Measurements from ENCODE around the gene ZNF311. TPM values are rescaled to one million over a fixed set of nuclear protein-coding genes. Genes with fewer than 3 reads are reported as not detected.

ZNF311 gene
- total and polyA plus RNA-seq, 2 of the 13 experiments (the other 11 are each of a cell fraction or from before 2014, with no cell fraction given) = not detected

DNA sequence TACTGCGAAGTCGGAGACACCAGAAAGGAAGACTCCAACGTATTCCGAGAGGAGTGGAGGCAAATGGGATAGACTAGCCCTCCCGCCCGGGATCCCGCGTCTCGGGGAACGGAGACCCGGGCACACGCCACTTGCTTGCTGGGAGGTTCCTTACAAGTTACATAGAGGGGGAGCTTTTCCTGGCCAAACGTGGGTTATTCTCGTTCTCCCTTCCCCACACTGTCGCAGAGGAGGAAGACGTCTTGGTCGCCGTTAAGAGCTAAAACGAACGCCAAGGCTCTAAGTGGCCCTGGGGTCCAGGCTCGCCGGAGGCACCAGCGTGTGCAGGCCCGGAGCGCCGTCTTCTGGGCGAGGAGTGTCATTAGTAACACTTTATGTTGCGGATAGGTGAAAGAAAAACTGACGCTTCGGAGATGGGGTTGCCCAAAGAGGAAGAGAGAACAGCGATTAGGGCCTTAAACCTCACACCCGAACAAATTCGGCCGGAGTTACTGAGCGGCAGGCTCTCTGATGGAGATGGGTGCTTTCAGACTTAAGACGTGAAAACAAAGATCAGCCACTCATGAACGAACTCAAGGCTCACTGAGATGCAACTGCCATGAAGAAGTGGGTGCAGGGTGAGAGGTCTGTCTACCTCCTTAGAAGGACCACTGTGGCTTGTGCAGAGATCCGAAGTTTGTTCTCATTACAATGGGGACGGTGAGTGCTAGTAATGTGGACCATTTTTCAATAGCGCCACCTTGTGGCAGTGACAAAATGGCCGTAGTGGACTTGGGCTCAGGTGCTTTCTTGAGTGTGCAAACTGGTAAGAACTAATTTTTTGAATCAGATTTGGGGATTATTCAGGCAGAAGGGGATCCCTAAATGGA is 11.7 kb upstream of the ZNF311 start (continued):
- TF ChIP-seq, protein P1, sequence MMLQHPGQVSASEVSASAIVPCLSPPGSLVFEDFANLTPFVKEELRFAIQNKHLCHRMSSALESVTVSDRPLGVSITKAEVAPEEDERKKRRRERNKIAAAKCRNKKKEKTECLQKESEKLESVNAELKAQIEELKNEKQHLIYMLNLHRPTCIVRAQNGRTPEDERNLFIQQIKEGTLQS (CRISPR knock-in tag; IDR thresholded peaks at IDR 0.05) = no peak; the same call in 1 of the 2 replicates
- TF ChIP-seq ZSCAN9 (CRISPR knock-in tag; IDR thresholded peaks at IDR 0.05; ENCODE audit: borderline replicate concordance) (0 out of 2 replicates have a peak, but pooled peaks have one; percentile 37), MEIS1 (CRISPR knock-in tag; IDR thresholded peaks at IDR 0.05; ENCODE audit: borderline replicate concordance) (no peak; the same call in 1 of the 2 replicates), JUNB (CRISPR knock-in tag; IDR thresholded peaks at IDR 0.05; ENCODE audit: borderline replicate concordance) (no peak), SKI (IDR thresholded peaks at IDR 0.05; ENCODE audit: partially characterized antibody) (no peak), FLYWCH1 (CRISPR knock-in tag; IDR thresholded peaks at IDR 0.05) (no peak), ZNF101 (CRISPR knock-in tag; IDR thresholded peaks at IDR 0.05; ENCODE audit: borderline replicate concordance, low read depth) (no peak), HHEX (CRISPR knock-in tag; IDR thresholded peaks at IDR 0.05) (no peak), ZSCAN29 (CRISPR knock-in tag; conservative IDR thresholded peaks at IDR 0.05) (0 out of 2 replicates have a peak, but pooled peaks have one; percentile 62), ATF7 (IDR thresholded peaks at IDR 0.05) (no peak), ATF7 (CRISPR knock-in tag; IDR thresholded peaks at IDR 0.05) (no peak), ERF (CRISPR knock-in tag; IDR thresholded peaks at IDR 0.05) (peak; percentile 73), MYC (CRISPR knock-in tag; IDR thresholded peaks at IDR 0.05; ENCODE audit: borderline replicate concordance) (no peak; the same call in 1 of the 2 replicates), FOXO1 (CRISPR knock-in tag; IDR thresholded peaks at IDR 0.05) (no peak)
- TF ChIP-seq, protein P2, sequence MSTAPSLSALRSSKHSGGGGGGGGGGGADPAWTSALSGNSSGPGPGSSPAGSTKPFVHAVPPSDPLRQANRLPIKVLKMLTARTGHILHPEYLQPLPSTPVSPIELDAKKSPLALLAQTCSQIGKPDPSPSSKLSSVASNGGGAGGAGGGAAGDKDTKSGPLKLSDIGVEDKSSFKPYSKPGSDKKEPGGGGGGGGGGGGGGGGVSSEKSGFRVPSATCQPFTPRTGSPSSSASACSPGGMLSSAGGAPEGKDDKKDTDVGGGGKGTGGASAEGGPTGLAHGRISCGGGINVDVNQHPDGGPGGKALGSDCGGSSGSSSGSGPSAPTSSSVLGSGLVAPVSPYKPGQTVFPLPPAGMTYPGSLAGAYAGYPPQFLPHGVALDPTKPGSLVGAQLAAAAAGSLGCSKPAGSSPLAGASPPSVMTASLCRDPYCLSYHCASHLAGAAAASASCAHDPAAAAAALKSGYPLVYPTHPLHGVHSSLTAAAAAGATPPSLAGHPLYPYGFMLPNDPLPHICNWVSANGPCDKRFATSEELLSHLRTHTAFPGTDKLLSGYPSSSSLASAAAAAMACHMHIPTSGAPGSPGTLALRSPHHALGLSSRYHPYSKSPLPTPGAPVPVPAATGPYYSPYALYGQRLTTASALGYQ (CRISPR knock-in tag; IDR thresholded peaks at IDR 0.05) = no peak
- TF ChIP-seq, protein P3, sequence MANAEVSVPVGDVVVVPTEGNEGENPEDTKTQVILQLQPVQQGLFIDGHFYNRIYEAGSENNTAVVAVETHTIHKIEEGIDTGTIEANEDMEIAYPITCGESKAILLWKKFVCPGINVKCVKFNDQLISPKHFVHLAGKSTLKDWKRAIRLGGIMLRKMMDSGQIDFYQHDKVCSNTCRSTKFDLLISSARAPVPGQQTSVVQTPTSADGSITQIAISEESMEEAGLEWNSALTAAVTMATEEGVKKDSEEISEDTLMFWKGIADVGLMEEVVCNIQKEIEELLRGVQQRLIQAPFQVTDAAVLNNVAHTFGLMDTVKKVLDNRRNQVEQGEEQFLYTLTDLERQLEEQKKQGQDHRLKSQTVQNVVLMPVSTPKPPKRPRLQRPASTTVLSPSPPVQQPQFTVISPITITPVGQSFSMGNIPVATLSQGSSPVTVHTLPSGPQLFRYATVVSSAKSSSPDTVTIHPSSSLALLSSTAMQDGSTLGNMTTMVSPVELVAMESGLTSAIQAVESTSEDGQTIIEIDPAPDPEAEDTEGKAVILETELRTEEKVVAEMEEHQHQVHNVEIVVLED (CRISPR knock-in tag; IDR thresholded peaks at IDR 0.05; ENCODE audit: borderline replicate concordance) = peak; percentile 50; the same call in 1 of the 2 replicates
- TF ChIP-seq, protein P4, sequence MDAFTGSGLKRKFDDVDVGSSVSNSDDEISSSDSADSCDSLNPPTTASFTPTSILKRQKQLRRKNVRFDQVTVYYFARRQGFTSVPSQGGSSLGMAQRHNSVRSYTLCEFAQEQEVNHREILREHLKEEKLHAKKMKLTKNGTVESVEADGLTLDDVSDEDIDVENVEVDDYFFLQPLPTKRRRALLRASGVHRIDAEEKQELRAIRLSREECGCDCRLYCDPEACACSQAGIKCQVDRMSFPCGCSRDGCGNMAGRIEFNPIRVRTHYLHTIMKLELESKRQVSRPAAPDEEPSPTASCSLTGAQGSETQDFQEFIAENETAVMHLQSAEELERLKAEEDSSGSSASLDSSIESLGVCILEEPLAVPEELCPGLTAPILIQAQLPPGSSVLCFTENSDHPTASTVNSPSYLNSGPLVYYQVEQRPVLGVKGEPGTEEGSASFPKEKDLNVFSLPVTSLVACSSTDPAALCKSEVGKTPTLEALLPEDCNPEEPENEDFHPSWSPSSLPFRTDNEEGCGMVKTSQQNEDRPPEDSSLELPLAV (CRISPR knock-in tag; conservative IDR thresholded peaks at IDR 0.05; ENCODE audit: low read depth) = no peak
- TF ChIP-seq, protein P5, sequence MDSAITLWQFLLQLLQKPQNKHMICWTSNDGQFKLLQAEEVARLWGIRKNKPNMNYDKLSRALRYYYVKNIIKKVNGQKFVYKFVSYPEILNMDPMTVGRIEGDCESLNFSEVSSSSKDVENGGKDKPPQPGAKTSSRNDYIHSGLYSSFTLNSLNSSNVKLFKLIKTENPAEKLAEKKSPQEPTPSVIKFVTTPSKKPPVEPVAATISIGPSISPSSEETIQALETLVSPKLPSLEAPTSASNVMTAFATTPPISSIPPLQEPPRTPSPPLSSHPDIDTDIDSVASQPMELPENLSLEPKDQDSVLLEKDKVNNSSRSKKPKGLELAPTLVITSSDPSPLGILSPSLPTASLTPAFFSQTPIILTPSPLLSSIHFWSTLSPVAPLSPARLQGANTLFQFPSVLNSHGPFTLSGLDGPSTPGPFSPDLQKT (CRISPR knock-in tag; IDR thresholded peaks at IDR 0.05; ENCODE audit: borderline replicate concordance) = no peak
